NCI-H526 (cell line): Measurements from ENCODE around the gene DAGLB.
A peak's percentile ranks its signal among the peaks of the same experiment; 100 is the strongest.
"Not testable (repeated sequence)": the region's sequence is repeated elsewhere in the genome, so short reads cannot be mapped to it uniquely, and the experiment has no call there.

Source experiments
- DNase-seq, 2 experiments: peaks; one replicate each; lab custom pipeline; 2025; lab: John Stamatoyannopoulos, UW

Gene DAGLB, protein sequence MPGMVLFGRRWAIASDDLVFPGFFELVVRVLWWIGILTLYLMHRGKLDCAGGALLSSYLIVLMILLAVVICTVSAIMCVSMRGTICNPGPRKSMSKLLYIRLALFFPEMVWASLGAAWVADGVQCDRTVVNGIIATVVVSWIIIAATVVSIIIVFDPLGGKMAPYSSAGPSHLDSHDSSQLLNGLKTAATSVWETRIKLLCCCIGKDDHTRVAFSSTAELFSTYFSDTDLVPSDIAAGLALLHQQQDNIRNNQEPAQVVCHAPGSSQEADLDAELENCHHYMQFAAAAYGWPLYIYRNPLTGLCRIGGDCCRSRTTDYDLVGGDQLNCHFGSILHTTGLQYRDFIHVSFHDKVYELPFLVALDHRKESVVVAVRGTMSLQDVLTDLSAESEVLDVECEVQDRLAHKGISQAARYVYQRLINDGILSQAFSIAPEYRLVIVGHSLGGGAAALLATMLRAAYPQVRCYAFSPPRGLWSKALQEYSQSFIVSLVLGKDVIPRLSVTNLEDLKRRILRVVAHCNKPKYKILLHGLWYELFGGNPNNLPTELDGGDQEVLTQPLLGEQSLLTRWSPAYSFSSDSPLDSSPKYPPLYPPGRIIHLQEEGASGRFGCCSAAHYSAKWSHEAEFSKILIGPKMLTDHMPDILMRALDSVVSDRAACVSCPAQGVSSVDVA

DNA sequence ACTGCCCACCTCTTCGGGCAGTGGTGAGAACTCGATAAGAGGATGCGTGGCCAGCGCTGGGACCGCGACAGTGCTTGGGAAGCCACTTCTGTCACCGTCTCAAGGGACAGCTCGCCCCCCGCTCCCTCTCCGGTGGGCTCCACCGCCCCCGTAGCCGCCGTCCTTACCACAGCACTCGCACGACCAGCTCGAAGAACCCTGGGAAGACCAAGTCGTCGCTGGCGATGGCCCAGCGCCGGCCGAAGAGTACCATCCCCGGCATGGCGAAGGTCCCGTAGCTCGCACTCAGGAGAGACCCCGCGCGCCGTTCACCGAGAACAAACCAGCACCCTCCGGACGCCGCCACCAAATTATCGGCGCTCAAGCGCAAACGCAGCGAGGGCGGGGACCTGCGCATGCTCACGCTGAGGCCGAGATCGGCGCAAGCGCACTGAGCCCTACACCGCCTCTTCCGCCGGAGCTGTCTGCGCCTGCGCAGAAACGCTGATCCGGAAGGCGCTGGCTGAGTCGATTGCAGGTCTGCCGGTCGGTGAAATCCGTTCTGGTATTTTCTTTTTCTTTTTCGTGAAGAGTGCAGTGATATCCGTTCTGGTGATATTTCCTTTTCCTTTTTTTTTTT is at the start of gene DAGLB:
DAGLB (minus strand) TSS at position 374 of the 619 bp plus-strand sequence; CDS start at position 262, 112 bp downstream.
- peak; percentile 84 to 99 for DNase-seq

DNA sequence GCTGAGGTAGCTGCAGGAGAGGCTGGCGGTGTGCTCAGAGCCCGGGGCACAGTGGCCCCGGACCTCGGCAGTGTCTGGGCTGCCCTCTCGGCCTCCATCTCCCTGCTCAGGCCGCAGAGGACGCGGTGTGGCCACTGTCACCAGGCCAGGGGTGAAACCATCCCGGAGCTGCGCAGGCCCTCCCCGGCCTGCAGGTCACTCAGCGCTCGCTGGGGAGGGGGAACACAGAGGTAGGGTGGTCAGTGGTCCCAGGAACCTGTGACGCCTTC is 49.8 kb upstream of the DAGLB start:
- no peak for DNase-seq

DNA sequence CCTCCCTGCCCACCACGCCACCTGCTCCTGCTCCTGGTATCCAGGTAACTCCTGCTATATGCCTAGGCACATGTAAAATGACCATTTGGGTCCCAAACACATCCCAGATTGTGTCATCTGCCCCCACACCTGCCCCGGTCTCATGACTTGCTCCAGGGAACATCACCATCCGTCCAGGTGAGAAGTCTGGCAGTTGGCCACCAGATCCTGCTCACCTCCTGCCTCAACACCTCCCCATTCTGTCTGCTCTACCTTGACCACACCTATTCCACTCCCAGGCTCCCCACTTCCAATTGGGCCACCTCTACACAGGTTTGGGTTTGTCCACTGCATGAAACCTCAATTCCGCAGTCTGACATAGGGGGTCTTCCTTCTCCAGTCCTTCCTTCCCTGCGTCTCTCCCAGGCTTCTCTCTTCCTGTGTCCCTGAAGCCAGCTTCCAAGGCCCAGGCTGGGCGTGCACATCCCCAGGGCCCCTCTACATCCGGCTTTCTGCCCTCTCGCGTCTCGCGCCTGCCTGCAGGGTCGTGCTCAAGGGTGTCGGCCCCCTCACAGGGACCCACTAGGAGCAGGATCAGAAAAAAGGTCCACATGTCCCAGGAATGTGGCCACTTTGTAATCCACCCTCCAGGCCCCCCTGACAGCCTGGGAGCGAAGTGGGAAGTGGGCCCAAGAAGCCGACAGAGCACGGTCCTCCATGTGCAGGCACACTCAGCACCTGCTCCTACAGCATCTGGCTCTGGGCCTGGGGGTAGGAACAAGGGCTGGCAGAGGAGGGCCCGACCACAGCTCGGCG is 49.3 kb upstream of the DAGLB start:
- no peak for DNase-seq

DNA sequence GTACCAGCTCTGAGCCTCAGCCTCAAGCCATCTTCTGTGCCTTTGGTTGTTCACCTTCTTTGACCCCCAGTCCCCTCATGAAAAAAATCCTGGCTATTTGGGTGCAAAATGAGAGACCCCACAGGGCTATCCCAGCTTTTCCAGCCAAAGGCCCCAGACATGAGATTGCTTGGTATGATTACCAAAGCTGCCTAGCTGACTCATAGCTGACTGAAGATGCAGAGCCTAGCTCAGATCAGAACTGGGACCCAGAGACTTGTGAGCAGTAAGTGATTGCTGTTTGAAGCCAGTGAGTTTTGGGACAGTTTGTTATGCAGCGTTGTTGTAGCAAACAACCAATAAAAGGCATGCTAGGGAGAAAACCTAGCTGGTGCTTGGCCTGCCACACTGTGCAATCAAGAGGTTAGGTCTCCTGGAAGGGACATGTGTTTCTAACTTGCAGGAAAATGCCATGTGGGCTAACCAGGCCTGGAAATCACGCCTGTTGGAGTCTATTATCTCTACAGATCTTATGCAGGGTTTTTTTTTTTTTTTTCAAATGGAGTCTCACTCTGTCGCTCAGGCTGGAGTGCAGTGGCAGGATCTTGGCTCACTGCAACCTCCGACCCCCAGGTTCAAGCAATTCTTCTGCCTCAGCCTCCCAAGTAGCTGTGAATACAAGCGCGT is 48.0 kb upstream of the DAGLB start:
- DNase-seq = no peak

DNA sequence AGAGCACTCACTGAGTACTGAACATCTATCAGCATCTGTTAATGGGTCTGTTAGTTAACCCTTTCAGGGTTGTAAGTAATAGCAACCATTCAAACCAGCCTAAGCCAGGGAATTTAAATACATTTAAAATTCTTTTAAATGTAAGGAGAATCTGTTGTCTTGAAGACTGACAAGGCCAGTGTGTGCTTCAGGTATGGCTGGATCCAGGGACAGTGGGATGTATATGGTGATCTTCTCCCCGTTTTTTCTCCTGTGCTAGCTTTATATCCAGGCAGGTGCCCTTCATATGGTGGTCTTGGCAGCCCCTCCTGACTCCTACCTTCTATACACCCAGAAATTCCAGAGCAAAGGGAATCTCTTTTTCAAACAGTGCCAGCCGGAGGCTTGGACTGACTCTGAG is 46.6 kb upstream of the DAGLB start:
- no peak for DNase-seq

DNA sequence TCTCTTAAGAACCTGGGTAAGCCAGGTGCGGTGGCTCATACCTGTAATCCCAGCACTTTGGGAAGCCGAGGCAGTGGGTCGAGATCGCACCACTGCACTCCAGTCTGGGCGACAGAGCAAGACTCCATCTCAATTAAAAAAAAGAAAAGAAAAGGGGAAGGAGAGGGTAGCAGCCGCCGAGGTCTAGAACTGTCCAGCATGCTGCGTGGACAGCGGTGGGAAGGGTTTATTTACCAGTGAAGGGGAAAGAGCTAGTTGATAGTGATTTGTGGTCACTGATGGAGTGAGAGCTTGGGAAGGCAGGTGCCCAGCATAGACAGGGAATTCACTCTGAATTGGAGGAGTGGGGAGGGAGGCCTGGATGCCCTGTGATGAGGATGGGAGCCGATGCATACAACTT is 43.4 kb upstream of the DAGLB start:
- no peak for DNase-seq

DNA sequence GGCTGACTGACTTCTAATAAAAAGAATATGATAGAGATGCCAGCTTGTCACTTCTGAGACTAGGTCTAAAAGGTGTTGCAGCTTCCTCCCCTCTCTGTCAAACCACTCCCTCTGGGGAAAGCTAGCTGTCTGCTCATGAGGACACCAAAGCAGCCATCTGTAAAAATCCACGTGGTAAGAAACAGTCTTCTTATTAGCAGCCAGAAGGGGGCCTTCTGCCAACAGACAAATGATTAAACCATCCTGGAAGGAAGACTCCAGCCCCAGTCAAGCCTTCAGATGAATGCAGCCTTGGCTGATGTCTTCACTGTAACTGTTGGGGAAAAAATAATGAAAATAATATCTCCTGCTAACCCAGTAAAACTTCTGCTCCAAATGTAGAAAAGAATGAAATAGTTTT is 41.9 kb upstream of the DAGLB start:
- peak in 1 of 2 experiments; percentile 19 for DNase-seq

DNA sequence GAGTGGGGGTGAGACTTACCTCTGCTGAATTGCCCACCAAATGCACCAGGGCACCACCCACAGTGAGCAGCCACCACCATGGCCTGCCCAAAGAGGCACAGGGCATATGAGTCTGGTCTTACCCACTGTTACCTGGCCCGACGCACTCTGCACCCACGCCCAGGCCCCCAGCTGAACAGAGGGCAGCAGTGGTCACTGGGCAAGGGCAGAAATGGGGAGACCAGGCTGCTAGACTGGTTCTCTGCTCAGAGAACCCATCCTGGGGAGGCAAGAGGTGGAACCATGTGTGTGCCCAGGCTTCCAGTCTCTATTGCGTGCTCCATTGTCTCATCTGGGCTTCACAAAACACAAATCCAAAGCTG is 39.4 kb upstream of the DAGLB start:
- no peak for DNase-seq

DNA sequence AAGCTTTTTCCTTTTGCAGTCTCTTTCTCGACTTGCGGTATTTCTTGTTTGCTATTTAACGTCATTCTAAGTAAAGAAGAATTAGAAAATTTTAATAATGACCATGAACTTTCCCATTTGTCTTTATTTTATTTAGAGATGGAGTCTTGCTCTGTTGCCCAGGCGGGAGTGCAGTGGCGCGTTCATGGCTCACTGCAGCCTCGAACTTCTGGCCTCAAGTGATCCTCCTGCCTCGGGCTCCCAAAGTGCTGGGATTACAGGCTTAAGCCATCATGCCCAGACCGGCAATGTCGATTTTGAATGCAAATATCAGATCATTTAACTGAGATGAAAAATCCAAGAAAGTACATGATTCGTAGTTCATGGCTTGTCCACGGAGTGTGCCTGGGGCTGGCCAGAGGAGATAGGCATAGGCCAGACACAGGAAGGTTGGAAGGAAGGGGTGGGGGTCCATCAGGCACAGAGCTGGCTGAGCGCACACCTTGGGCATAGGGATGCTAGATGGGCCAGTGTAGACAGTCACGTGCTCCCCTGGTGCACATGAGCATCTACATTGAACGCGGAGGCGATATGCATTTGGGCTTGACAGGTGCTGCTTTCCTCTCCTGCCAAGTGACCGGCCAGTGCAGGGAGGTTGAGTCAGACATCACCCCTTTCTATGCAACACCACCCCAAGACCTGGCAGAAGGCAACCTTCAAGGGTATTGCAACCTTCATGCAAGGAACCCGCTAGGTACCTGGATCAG is 38.9 kb upstream of the DAGLB start:
- no peak for DNase-seq

DNA sequence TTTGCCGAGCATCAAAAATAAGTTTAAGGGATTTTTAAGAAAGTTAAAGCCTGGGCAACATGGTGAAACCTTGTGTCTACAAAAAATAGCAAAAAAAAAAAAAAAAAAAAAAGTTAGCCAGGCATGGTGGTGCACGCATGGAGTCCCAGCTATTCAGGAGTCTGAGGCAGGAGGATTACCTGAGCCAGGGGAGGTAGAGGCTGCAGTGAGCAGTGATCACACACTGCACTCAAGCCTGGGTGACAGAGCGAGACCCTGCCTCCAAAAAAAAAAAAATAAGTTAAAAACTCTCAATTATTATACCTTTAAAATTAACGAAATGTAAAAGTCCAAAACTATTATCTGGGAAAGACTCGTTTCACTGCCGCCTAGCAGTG is 35.0 kb upstream of the DAGLB start:
- DNase-seq = no peak

DNA sequence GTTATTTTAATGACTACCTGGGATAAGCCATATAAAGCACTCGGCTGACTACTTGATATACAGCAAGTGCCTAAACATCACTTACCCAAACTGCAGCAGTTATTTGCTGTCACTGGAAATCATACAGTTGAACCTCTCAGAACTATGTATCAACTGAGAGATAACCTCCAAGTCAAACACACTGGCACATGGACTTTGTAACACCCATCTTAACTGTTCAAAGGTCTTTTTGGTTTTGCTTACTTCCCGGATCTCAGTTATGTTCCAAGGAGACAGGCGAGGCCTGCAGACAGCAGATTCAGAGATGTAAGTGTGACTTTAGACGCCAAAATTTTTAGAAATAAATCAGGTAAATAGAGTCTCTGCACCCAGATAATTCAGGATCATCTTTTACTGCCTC is 34.6 kb upstream of the DAGLB start:
- DNase-seq = no peak

DNA sequence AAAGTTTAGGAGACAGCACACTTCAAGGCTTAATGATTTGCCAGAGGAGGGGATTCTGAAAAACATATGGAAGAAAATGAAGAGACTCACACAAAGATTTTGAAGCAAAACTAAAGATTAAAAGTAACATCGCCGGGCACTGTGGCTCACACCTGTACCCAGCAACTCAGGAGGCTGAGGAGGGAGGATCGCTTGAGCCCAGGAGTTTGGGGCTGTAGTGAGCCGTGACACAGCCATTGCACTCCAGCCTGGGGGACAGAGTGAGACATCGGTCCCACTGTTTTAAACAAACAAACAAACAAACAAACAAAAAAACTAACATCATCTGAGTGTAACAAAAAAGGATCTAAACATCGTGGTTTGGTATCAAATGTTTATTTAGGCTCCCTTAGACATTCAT is 33.7 kb upstream of the DAGLB start:
- DNase-seq = no peak

DNA sequence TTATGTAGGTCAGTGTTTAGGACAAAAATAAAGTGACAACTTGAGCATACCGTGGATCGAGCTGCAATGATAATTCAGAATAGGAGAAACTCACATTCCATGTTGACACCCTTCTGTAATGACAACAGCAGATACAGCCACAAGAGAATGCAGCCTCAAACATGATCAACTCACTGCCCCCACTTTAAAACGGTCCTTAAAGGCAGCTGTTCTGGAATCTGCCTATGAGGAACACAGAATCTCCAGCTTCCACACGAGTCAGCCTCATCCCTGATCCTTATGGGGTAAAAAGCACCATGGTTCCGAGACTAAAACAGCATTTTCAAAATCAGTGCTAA is 32.5 kb upstream of the DAGLB start:
- no peak for DNase-seq

DNA sequence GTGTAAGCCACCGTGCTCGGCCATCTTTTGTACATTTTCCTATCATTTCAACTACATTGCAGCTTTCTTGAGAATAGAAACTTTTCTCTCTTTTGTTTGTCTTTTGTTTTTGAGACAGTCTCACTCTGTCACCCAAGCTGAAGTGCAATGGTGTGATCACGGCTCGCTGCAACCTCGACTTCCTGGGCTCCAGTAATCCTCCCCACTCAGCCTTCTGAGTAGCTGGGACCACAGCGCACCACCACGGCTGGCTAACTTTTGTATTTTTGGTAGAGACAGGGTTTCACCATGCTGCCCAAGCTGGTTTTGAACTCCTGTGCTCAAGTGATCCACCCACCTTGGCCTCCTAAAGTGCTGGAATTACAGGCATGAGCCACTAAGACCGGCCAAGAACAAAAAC is 31.3 kb upstream of the DAGLB start:
- DNase-seq = no peak

DNA sequence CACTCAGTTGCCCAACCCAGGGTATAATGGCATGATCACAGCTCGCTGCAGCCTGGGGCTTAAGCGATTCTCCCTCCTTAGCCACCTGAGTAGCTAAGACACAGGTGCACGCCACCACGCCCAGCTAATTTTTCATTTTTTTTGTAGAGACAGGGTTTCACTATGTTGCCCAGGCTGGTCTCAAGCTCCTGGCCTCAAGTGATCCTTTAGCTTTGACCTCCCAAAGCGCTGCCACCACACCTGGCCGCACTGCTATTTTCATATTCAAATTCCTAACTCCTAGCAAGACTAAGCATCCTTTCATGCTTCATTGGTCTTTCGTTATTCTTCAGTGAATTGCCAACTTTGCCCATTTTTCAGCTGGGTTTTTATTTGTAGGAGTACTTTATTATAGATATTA is 30.4 kb upstream of the DAGLB start:
- peak; percentile 50 to 76 for DNase-seq

DNA sequence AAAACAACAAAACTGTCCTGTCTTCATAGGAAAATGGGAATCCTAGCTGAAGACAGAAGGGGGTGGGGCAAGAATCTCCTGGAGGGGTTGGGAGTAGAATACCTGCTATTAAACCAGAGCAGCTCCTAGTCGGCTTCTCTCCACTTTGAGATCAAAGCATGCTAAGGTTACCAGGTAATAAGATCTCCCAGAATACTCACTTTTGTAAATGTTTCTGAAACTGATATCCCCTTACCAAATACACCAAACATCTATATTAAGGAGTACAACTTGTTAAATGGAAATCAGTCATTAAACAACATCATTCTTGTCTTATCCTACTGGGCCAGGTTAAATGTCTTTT is 29.5 kb upstream of the DAGLB start:
- no peak for DNase-seq

DNA sequence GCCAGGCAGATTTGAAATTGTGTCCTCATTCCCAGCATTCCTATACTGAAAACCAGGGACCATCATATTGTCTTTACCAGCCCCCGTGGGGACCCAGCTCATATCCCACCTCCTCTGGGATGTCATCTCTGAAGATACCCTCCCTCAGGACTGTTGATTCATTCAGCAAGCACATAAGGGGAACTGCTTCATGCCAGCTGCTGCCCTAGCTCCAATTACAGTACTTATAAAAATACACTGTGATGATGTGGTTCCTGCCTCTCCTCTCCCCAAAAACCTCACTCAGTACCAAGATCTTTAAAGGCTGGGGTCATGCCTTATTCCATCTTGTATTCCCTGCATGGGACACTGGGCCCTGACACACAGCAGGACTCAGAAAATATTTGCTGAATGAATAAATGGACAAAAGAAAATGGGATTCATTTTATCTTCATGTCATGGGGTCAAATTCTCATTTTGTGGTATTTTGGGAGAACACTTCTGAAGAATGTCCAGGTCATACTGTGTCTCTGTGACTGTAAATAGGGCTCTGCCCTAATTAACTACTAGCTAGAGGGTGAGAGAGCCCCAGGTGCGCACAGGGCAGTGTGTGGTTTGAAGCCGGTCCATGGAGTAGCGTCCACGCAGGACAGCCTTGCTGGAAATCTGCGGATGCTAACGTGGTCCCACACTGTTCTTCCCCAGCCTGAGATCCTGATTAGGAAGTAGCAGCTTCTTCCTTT is 29.0 kb upstream of the DAGLB start:
- DNase-seq = no peak

DNA sequence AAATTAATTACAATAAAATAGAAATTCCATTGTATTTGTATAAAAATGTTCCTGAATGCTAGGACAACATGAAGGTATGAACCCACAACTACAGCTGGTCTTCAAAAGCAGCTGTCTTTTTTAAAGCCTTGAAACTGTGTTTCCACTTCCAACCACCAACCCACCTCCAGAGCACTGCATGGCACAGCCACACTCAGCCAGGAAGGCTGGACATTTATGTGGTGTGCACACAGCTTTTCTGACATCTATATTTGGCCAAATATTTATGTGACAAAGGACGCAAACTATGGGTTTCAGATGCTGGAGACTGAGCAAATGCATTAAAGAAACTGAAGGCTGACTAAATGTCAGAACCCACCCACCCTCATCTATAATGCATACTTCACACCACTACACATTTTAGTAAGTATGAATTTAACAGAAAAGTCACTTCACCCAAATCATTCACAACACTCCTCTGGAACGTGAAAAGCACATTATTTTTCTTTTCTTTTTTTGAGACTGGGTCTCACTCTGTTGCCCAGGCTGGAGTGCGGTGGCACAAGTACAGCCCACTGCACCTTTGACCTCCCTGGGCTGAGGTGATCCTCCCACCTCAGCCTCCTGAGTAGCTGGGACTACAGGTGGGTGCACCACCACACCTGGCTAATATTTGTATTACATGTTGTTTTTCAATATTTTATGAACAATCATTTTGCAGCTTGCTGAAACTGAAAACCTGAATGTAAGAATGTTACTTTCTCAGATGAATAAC is 27.9 kb upstream of the DAGLB start:
- no peak for DNase-seq

DNA sequence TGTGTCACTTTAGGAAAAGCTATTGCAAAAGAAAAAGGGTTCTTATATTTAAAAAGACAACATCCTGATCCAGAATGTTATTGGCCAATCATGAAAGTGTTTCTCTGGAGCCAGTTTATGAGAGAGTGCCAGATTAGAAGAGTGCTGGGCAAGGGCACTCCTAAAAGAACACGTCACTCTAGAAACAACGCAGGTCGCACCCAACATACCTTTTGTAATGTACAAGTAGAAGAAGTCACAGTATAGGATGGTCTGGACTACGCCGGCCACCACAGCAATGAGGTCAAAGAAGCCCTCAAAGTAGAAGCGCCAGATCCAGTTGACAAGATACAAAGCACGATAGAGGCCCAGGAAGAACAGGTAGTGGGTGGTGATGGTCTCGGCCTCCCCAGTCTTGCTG is 18.1 kb upstream of the DAGLB start:
- no peak for DNase-seq

DNA sequence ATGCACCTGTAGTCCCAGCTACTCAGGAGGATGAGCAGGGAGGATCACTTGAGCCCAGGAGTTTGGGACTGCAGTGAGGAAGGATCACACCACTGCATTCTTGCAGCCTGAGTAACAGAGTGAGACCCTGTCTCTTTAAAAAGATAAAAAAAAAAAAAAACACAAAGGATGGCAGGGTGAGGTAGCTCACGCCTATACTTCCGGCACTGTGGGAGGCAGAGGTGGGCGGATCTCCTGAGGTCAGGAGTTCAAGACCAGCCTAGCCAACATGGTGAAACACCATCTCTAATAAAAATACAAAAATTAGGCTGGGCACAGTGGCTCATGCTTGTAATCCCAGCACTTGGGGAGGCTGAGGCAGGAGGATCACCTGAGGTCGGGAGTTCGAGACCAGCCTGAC is 15.9 kb upstream of the DAGLB start:
- not testable (repeated sequence) for DNase-seq
